Panc1 (cell line): Measurements from ENCODE around the gene GRK1.

ENCODE experiments used
- CTCF ChIP-seq: fragments of 450-650 bp; IDR thresholded peaks from 2 replicates; pipeline ENCODE4 v1.5.1; 2017; ENCODE audit warnings: mild to moderate bottlenecking
- POLR2AphosphoS5 ChIP-seq: IDR thresholded peaks from 2 replicates; pipeline ENCODE4 v1.6.1; 2012; ENCODE audit warnings: mild to moderate bottlenecking, low read depth, low read length, moderate library complexity
- SIN3A ChIP-seq: IDR thresholded peaks from 2 replicates; pipeline ENCODE4 v1.6.1; 2012; ENCODE audit warnings: low read depth, mild to moderate bottlenecking, low read length, moderate library complexity, borderline replicate concordance; ENCODE audit not compliant: insufficient read depth
- TCF7L2 ChIP-seq: IDR thresholded peaks from 2 replicates; pipeline ENCODE4 v1.6.1; 2011; ENCODE audit warnings: mild to moderate bottlenecking, low read depth, low read length, inconsistent platforms

- TF ChIP-seq TCF7L2 (no peak), CTCF (no peak), SIN3A (no peak), POLR2AphosphoS5 (no peak)
Observed at GRCh38 chr13:113658836-113659235, 8.2 kb upstream of the GRK1 start.
